ENCODE data around the gene UCHL3.
"Not testable (repeated sequence)": the region's sequence is repeated elsewhere in the genome, so short reads cannot be mapped to it uniquely, and the experiment has no call there.

UCHL3 gene

DNA sequence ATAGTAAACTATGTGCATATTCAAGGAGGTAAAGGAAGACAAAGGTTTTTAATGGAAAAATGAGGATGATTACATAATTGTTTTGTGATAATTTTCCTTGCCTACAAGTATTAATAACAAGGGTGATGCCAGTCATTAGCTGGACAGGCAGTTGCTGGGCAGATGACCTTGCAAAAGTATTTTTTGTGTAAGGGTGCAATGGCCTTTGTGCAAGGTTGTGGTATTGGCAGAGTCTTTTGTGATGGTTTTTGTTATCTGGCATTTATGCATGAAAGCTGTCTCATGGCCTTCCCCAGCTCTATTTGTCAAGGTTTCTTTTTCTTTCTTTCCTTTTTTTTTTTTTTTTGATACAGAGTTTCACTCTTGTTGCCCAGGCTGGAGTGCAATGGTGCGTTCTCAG is 7.6 kb upstream of the UCHL3 start:
- Histone ChIP-seq H3K27me3 (no peaks in the 10 kb centered on the region), H3K27ac (no peak overlapping the region), H3K36me3 (no peaks in the 10 kb centered on the region), H3K9me3 (no peaks in the 10 kb centered on the region), H3K4me1 (ENCODE audit: control insufficient read depth in 1 of 2, insufficient read depth in 1 of 2, low read depth in 1 of 2, low read length in 1 of 2) (peaks cover 11% of the 10 kb centered on the region in 2 experiments), H3K4me3 (ENCODE audit: low read depth in 1 of 2, low read length in 1 of 2) (no peak overlapping the region)
- no peak for TF ChIP-seq CTCF (IDR thresholded peaks at IDR 0.05)

- peaks cover 6% of the 10 kb centered on the region in 2 experiments for H3K4me1 ChIP-seq (ENCODE audit: control insufficient read depth in 1 of 2, insufficient read depth in 1 of 2, low read depth in 1 of 2, low read length in 1 of 2)
- no peaks in the 10 kb centered on the region for H3K9me3 ChIP-seq
- no peak overlapping the region for H3K27ac ChIP-seq
- no peak for TF ChIP-seq CTCF (IDR thresholded peaks at IDR 0.05)
- no peak overlapping the region for H3K4me3 ChIP-seq (ENCODE audit: low read depth in 1 of 2, low read length in 1 of 2)
- H3K36me3 ChIP-seq: no peaks in the 10 kb centered on the region
- H3K27me3 ChIP-seq: no peaks in the 10 kb centered on the region
Measured at GRCh38 chr13:75544681-75545330, 4.8 kb upstream of the UCHL3 start.

DNA sequence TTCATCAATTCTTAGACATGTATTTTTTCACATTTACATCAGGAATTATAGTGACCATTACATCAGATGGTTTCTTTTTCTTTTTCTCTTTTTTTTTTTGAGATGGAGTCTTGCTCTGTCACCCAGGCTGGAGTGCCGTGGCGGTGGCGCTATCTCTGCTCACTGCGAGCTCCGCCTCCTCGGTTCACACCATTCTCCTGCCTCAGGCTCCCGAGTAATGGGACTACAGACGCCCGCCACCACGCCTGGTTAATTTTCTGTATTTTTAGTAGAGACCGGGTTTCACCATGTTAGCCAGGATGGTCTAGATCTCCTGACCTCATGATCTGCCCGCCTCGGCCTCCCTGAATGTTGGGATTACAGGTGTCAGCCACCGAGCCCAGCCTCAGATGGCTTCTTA is 4.2 kb upstream of the UCHL3 start:
- H3K27ac ChIP-seq; H3K9me3 ChIP-seq; H3K27me3 ChIP-seq; H3K4me3 ChIP-seq (ENCODE audit: low read depth in 1 of 2, low read length in 1 of 2); H3K36me3 ChIP-seq: not testable (repeated sequence)
- H3K4me1 ChIP-seq (ENCODE audit: control insufficient read depth in 1 of 2, insufficient read depth in 1 of 2, low read depth in 1 of 2, low read length in 1 of 2): peaks cover 10 to 12% of the 10 kb centered on the region in 2 experiments

GRCh38 chr13:75547917-75548316 is 1.7 kb upstream of the UCHL3 start:
- TF ChIP-seq CTCF (IDR thresholded peaks at IDR 0.05): no peak
- H3K4me1 ChIP-seq (ENCODE audit: control insufficient read depth in 1 of 2, insufficient read depth in 1 of 2, low read depth in 1 of 2, low read length in 1 of 2): peaks cover 16 to 17% of the 10 kb centered on the region in 2 experiments
- no peaks in the 10 kb centered on the region for H3K27me3 ChIP-seq
- H3K27ac ChIP-seq: no peak overlapping the region
- no peaks in the 10 kb centered on the region for H3K9me3 ChIP-seq
- H3K36me3 ChIP-seq: no peaks in the 10 kb centered on the region
- H3K4me3 ChIP-seq (ENCODE audit: low read depth in 1 of 2, low read length in 1 of 2): no peak overlapping the region

DNA sequence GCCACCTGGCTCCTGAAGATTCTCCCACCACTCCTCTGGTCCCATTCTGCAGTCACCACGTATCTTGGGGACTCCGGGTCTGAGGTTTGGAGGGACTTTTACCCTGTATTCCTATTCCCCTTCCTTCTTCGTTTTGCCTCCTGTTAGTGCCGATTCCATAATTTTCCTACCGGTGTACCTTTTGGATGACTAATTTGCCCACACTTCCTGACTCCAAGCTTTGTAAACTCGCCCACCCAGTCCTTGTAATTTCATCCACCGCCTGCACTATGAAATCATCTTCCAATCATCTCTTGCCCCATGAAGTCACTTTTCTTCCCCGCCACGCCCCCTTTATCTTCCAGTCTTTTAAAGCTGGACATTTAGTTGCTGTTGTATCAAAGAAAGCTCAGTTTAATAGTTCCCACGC is 572 bp downstream of the UCHL3 start:
- TF ChIP-seq CTCF (IDR thresholded peaks at IDR 0.05): no peak
- Histone ChIP-seq H3K36me3 (peaks cover 2% of the 10 kb centered on the region), H3K4me1 (ENCODE audit: control insufficient read depth in 1 of 2, insufficient read depth in 1 of 2, low read depth in 1 of 2, low read length in 1 of 2) (peaks cover 16 to 17% of the 10 kb centered on the region in 2 experiments), H3K9me3 (no peaks in the 10 kb centered on the region), H3K27me3 (no peaks in the 10 kb centered on the region), H3K4me3 (ENCODE audit: low read depth in 1 of 2, low read length in 1 of 2) (peak overlapping the region; percentile 80 to 94), H3K27ac (peak overlapping the region; percentile 94)

GRCh38 chr13:75554464-75554863 is 4.9 kb downstream of the UCHL3 start:
- Histone ChIP-seq H3K27me3 (no peaks in the 10 kb centered on the region), H3K9me3 (no peaks in the 10 kb centered on the region), H3K36me3 (peaks cover 4% of the 10 kb centered on the region), H3K4me1 (ENCODE audit: control insufficient read depth in 1 of 2, insufficient read depth in 1 of 2, low read depth in 1 of 2, low read length in 1 of 2) (peaks cover 11% of the 10 kb centered on the region in 2 experiments), H3K4me3 (ENCODE audit: low read depth in 1 of 2, low read length in 1 of 2) (no peak overlapping the region), H3K27ac (no peak overlapping the region)
- no peak for TF ChIP-seq CTCF (IDR thresholded peaks at IDR 0.05)
